IMR-90 (cell line): ENCODE results near the gene NTM.

Experiments used
- BHLHE40 ChIP-seq: fragments of 150-350 bp; IDR thresholded peaks from 2 replicates; pipeline ENCODE4 v1.6.1; 2016; ENCODE audit warnings: mild to moderate bottlenecking, low read depth, low read length
- CEBPB ChIP-seq: IDR thresholded peaks from 2 replicates; pipeline ENCODE4 v1.6.1; 2012; ENCODE audit warnings: low read depth, low read length, improper control_type of control experiment
- CHD1 ChIP-seq: IDR thresholded peaks from 2 replicates; pipeline ENCODE4 v1.6.1; 2012; ENCODE audit warnings: low read depth, low read length, improper control_type of control experiment
- CTCF ChIP-seq: conservative IDR thresholded peaks from 2 replicates; pipeline ENCODE4 v1.5.1; 2012; ENCODE audit warnings: mild to moderate bottlenecking, low read depth, low read length, improper control_type of control experiment
- MAFK ChIP-seq: IDR thresholded peaks from 2 replicates; pipeline ENCODE4 v1.6.1; 2012; ENCODE audit warnings: low read depth, low read length, improper control_type of control experiment
- POLR2A ChIP-seq: IDR thresholded peaks from 2 replicates; pipeline ENCODE4 v1.6.1; 2012; ENCODE audit warnings: mild to moderate bottlenecking, low read depth, low read length
- RAD21 ChIP-seq: IDR thresholded peaks from 2 replicates; pipeline ENCODE4 v1.6.1; 2012; ENCODE audit warnings: low read length, improper control_type of control experiment
- RCOR1 ChIP-seq: IDR thresholded peaks from 2 replicates; pipeline ENCODE4 v1.6.1; 2012; ENCODE audit warnings: mild to moderate bottlenecking, low read length, improper control_type of control experiment; ENCODE audit not compliant: insufficient replicate concordance
- RFX5 ChIP-seq: IDR thresholded peaks from 2 replicates; pipeline ENCODE4 v1.8.0; 2012; ENCODE audit warnings: low read depth, mild to moderate bottlenecking, low read length, moderate library complexity
- SMC3 ChIP-seq: fragments of 150-350 bp; IDR thresholded peaks from 2 replicates; pipeline ENCODE4 v1.6.1; 2016; ENCODE audit warnings: low read depth, mild to moderate bottlenecking, antibody characterized with exemption, low read length, moderate library complexity
- TF ChIP-seq, protein P1 (sequence below): fragments of 150-350 bp; IDR thresholded peaks from 2 replicates; pipeline ENCODE4 v1.6.1; 2017; ENCODE audit warnings: mild to moderate bottlenecking, antibody characterized with exemption, low read length, low read depth
- TF ChIP-seq, protein P2 (sequence below): fragments of 150-350 bp; IDR thresholded peaks from 2 replicates; pipeline ENCODE4 v1.6.1; 2016; ENCODE audit warnings: low read depth, mild to moderate bottlenecking, low read length, moderate library complexity, borderline replicate concordance

- TF ChIP-seq POLR2A: no peak
- no peak for TF ChIP-seq CHD1
- TF ChIP-seq CTCF: no peak
- TF ChIP-seq RFX5: no peak
- TF ChIP-seq MAFK: no peak
- TF ChIP-seq, protein P1, sequence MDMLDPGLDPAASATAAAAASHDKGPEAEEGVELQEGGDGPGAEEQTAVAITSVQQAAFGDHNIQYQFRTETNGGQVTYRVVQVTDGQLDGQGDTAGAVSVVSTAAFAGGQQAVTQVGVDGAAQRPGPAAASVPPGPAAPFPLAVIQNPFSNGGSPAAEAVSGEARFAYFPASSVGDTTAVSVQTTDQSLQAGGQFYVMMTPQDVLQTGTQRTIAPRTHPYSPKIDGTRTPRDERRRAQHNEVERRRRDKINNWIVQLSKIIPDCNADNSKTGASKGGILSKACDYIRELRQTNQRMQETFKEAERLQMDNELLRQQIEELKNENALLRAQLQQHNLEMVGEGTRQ: no peak
- TF ChIP-seq CEBPB: no peak
- no peak for TF ChIP-seq BHLHE40
- TF ChIP-seq RCOR1: no peak
- TF ChIP-seq RAD21: no peak
- no peak for TF ChIP-seq SMC3
- TF ChIP-seq, protein P2, sequence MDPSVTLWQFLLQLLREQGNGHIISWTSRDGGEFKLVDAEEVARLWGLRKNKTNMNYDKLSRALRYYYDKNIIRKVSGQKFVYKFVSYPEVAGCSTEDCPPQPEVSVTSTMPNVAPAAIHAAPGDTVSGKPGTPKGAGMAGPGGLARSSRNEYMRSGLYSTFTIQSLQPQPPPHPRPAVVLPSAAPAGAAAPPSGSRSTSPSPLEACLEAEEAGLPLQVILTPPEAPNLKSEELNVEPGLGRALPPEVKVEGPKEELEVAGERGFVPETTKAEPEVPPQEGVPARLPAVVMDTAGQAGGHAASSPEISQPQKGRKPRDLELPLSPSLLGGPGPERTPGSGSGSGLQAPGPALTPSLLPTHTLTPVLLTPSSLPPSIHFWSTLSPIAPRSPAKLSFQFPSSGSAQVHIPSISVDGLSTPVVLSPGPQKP: no peak
These were observed 415.4 kb downstream of the NTM start for GRCh38 chr11:131785801-131786200.
